Cardiac fibroblast (primary cell): ENCODE measurements around the gene TWF2.
"Not testable (repeated sequence)": the region's sequence is repeated elsewhere in the genome, so short reads cannot be mapped to it uniquely, and the experiment has no call there.

Experiments used
- DNase-seq, 2 donors: peaks; one replicate each; pipeline versions ENCODE4 v3.0.0 to v3.0.0-alpha.2; 2010; ENCODE audit warnings: low read depth in 2 of 2
- H3K4me3 ChIP-seq, 2 donors: replicated peaks in 1 of 2; 1 replicate in 1 of 2; 2 replicates in 1 of 2; pipeline ENCODE4 v1.5.1; 2011; ENCODE audit warnings: low read depth in 2 of 2, low read length in 2 of 2, mild to moderate bottlenecking in 2 of 2, moderate library complexity in 1 of 2
- TF ChIP-seq, protein P1 (sequence below): IDR thresholded peaks from one replicate; pipeline ENCODE4 v1.5.1; 2011; ENCODE audit warnings: low read depth, mild to moderate bottlenecking, low read length, inconsistent platforms

The TWF2 gene

DNA sequence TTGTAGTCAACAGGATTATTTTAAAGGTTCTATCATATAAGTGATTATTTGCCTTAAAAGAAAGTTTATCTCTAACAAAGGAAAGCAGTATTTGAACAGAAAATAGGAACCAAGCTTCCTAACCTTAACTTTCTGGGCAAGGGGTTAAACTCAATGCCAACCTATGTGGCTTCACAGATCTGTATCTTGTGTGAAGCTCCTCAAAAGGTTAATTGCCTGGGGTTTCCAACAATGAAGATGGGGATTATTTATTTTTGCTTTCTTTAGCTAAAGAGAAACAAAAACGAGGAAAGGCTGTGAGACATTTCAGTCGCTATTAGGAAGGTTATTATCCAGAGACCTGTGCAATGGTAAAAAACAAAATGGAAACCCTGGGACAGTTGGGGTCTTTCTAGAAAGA, 40.6 kb upstream of the TWF2 start:
- no peak for DNase-seq
- peak overlapping the region in 1 of 2 donors; percentile 95 for H3K4me3 ChIP-seq
- TF ChIP-seq, protein P1, sequence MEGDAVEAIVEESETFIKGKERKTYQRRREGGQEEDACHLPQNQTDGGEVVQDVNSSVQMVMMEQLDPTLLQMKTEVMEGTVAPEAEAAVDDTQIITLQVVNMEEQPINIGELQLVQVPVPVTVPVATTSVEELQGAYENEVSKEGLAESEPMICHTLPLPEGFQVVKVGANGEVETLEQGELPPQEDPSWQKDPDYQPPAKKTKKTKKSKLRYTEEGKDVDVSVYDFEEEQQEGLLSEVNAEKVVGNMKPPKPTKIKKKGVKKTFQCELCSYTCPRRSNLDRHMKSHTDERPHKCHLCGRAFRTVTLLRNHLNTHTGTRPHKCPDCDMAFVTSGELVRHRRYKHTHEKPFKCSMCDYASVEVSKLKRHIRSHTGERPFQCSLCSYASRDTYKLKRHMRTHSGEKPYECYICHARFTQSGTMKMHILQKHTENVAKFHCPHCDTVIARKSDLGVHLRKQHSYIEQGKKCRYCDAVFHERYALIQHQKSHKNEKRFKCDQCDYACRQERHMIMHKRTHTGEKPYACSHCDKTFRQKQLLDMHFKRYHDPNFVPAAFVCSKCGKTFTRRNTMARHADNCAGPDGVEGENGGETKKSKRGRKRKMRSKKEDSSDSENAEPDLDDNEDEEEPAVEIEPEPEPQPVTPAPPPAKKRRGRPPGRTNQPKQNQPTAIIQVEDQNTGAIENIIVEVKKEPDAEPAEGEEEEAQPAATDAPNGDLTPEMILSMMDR: no peak

DNA sequence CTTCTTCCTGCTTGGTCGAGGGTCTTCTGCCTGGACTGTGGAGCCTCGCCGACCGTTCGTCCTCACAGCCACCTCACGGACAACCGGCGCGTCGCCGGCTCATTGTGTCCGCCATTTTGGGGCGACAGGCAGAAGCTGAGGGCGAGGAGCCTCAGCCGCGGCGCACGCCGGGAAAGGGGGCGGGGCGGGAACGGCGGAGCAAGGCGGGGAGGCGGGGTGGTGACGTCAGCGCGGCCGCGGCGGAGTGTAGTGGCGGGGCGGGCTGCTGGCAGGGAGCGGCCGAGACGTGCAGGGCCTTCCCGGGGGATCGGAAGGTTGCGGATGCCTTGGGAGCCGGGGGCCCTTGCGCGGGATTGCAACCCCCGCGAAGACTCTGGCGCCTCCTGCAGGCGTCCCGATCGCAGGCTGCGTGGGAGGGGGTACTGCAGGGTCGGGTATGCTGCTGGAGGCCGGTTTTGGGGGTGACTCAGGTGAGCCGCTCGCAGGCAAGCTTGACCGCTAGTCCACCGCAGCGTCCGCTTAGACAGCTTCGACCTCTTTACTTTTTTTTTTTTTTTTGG, 39.6 kb upstream of the TWF2 start, which contains the start of gene WDR82:
Gene WDR82, minus strand, starts transcription at position 140 of the 560 bp plus-strand sequence. CDS start 288 bp downstream, outside the sequence.
- H3K4me3 ChIP-seq: peak within 1 kb of the TSS; percentile 93 to 95
- TF ChIP-seq, protein P1: peak; percentile 65
- DNase-seq: peak; percentile 93 to 96

DNA sequence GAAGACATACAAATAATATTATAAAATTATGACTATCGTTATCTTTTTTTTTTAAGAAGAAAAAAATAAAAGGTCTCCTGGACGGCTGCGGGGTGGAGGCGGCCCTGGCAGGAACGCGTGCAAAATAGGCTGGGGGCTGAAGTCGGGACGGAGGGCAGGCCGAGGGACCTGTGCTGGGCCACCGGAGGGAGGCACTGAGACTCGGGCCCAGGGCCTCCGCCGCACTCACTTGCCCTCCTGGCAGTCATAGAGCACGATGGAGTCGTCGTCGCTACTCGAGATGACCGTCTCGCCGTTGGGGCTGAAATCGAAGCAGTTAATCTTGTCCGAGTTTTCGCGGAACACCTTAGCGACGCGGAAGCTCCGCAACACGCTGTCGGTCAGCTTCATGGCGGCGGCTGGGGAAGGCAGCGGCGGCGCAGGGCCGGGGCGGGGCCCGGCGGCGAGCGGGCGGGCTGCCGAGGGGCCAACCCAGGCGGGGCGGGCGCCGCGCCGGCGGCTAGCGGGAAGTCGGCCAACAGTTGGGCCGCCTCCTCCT, 39.1 kb upstream of the TWF2 start:
- DNase-seq: peak in 1 of 2 donors; percentile 50
- H3K4me3 ChIP-seq: peak overlapping the region; percentile 93 to 95
- TF ChIP-seq, protein P1: peak; percentile 64

DNA sequence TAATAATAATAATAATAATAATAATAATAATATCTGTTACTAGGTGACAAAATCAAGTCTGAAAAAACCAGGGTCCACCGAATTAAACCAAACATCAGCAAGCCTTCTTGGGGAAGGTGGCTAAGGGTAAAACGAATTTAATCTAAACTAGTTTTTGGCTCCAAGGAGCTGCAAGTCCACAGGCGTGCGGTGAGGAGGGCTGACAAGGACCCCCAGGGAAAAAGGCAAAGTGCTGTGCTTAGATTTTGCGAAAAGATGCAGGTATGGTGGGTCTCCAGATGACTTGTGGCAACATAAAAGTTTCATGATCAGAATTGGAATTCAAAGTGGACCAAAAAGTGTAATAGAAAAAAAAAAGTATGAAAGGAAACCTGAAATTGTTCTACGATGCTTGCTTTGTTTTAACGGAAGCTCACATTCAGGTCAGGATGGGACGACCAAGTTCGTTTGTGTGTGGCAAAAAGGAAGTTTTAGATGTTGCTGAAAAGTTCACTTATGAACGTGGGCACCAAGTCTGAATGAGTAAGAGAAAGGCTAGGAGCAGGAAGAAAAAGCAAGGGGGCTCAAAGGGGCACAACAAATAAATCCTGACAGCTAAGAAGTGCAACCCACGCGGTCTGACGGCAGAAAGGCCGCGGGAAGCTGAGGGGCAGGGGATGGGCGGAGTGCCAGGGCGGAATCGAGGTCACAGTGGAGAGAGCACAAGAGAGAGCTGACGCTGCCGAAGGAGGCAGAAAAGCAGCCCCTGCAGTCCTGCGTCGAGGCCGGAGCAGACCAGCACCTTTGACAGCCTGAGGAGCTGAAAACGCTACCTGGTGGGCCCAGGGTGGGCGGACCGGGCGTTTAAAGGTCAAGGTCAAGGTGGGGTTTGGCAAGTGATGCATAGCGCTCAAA, 38.4 kb upstream of the TWF2 start:
- peak overlapping the region; percentile 93 to 95 for H3K4me3 ChIP-seq
- TF ChIP-seq, protein P1: no peak
- peak; percentile 67 to 78 for DNase-seq

DNA sequence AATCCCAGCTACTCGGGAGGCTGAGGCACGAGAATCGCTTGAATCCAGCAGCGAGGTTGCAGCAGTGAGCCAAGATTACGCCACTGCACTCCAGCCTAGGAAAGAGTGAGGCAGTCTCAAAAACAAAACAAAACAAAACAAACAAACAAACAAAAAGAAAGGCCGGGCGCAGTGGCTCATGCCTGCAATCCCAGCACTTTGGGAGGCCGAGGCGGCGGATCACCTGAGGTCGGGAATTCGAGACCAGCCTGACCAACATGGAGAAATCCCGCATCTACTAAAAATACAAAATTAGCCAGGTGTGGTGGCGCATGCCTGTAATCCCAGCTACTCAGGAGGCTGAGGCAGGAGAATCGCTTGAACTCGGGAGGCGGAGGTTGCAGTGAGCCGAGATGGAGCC, 35.8 kb upstream of the TWF2 start:
- not testable (repeated sequence) for H3K4me3 ChIP-seq, DNase-seq

DNA sequence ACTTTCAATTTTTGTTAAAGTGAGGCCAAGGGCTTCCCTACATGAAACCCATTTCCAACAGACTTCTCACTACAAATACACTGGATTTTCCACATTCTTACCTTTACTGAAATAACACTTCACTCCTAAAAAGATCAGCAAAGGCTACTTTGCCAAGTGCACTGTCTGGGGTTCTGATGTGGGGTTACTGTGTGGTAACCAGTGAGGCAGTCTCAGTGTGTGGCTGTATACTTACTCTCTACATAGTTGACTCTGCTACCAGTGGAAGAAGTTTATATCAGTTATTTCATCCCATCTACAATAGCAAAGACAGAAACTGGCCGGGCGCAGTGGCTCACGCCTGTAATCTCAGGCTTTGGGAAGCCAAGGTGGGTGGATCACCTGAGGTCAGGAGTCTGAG, 33.9 kb upstream of the TWF2 start:
- H3K4me3 ChIP-seq: no peak overlapping the region
- no peak for DNase-seq
- TF ChIP-seq, protein P1: no peak

DNA sequence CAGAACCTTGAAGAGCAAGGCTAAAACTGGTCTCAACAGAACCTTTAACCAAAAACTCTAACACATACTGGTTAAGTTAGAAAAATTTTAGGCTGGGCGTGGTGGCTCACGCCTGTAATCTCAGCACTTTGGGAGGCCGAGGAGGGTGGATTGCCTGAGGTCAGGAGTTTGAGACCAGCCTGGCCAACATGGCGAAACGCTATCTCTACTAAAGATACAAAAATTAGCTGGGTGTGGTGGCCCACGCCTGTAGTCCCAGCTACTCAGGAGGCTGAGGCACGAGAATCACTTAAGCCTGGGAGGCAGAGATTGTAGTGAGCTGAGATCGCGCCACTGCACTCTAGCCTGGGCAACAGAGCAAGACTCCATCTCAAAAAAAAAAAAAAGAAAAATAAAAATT, 33.2 kb upstream of the TWF2 start:
- DNase-seq, H3K4me3 ChIP-seq: not testable (repeated sequence)
